ENCODE results near the gene TMEM165.

Gene TMEM165

DNA sequence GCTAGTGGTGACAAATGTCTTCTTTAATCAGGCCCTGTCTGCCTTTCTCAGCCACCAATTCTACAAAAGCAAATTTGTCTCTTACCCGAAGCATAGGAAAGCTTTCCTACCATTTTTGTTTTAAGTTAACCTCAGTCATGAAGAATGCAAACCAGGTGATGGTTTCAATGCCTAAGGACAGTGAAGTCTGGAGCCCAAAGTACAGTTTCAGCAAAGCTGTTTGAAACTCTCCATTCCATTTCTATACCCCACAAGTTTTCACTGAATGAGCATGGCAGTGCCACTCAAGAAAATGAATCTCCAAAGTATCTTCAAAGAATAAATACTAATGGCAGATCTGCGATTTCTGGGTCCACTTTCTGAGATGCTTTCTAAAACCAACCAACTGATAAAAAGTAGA is 25.8 kb upstream of the TMEM165 start:
- DNase-seq = no peak

DNA sequence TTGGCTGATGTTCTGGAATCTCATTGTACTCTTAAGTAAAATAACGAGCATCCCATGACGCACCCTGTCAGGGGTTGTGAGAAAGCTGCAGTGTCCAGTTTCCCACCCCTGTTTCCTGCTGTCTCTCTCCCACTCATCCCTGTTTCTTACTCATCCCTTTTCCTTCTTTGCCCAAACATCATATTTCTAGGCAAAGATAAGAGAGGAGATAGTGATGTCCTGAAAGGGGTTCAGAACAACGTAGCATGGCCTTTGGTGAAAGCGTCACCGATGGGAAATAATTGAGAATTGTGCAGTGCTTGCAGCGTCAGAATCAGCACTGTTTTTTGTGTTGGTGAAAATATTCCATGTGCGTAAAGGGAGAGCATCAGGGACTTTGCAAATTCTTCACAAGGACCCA is 23.5 kb upstream of the TMEM165 start:
- no peak for DNase-seq

DNA sequence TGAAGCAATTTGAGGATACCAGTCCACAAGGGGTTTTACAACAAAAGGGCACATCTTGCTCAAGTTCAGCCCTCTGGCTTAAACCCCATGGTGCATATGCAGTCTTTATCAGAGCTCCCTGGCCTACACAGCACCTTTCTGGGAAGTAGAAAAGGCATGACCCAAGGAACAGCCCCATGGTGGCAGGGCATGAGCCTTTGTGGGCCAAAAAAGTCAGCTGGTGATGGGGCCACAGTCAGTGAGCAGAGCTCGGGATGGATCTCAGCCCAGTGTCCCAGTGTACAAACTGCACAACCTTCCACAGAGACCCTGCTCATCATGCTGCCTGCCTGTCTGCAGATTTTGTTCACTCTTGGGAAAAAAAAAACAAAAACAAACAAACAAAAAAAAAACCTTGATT is 22.3 kb upstream of the TMEM165 start:
- no peak for DNase-seq

DNA sequence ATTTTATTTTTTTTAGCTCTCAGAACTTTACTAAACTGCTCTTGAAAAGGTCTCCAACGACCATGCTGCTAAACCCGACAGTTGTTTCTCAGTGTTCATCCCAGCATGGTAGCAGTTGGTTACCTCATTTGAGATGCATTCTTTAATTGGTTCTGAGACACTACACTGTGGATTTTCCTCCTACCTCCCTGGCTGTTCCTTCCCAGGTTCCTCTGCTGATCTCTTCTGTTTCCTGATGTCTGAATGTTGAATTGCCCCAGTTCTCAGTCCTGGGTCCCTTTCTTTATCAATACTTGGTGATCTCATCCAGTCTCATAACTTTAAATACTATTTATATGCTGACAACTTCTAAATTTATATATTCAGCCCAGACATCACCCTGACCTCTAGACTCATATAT is 19.1 kb upstream of the TMEM165 start:
- DNase-seq = no peak

DNA sequence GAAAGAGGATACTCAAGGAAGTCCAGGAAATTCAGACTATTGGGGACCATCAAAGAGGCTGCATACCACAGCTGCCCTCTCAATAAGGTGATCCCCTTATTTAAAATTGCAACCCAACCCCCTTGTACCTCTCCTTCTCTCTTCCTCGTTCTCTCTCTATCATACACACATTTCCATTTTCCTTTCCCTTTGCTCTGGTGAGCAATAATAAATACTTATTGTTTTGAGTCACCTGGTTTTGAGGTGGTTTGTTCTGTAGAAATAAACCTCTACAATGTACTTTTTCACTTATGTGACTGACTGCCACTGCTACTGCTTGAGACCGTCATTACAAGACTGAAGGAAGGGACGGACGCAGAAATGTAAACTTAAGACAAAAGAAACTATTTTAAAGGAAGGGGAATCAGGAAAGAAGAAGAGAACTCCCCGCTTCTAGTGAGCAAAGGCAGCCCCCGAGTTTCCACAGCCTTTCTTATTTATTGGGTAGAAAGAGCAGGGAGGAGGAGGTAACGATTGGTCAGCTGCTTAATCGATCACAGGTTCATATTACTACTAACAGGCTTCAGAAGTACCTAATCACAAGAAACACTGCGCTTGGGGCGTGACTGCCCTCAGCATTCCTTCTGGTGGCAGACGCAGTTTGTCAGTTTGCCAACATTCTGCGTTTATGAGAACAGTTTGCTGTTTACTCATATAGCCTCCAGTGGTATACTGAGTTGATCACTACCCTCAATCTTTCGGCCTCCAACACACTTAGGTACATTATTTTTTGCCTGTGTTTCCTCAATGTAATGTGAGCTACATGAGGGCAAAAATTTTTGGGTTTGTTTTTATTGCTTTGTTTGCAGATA is 16.9 kb upstream of the TMEM165 start:
- DNase-seq = no peak

DNA sequence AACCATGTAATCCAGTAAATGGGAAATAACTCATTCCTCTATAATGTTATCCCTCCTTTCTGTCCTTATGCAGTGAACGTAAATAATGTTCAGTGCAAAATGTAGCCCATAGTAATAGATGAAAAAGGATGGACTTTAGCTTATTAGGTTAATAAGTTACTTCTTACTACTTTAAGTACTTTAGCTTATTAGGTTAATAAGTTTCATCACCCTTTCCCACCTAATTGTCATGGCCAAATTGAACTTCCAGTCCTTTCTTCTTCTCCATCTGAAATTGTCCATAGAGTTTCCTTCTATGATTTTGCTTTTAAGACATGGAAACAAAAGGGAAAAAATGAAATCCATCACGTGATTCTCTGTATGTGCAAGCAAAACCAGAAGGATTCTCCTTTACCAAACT is 15.2 kb upstream of the TMEM165 start:
- no peak for DNase-seq

DNA sequence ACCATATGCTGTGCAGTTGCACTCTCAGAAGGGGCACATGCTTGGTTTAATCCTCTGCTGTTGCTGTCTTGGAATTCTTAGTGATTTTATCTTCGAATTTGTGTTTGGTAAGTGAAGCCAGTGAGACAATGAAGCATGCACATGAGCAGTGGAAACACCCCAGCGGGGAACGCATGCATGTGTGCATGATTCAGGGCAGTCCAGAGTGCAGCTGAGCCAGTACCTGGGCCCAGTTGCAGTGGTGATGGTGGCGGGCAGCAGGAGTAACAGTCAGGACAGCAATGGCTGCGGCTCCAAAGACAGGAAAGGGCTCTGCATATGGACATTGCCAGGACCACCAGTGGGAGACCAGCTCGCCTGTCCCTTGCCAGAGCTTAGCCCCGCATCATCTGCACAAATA is 14.3 kb upstream of the TMEM165 start:
- no peak for DNase-seq

DNA sequence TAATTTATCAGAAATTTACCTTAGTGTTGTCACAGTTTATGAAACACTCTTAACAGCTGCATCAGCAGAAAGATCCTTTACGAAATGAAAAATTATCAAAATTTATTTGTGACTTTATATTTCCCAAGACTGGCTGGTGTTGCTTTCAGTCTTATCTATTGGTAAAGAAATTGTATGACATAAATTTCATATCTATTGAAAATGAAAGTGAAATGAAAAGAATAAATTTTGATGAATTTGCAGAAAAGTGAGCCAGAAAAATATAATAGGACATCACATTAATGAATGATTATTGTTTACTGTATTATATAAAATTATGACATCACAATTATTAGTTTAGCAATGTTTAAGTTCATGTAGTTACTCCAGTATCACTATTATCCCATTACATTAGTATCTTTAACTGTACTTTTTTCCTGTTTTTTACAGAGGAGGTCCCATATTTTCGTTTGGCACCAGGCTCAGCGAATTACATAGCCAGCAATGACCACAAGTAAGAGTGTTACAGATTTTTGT is 13.2 kb upstream of the TMEM165 start:
- DNase-seq = no peak

DNA sequence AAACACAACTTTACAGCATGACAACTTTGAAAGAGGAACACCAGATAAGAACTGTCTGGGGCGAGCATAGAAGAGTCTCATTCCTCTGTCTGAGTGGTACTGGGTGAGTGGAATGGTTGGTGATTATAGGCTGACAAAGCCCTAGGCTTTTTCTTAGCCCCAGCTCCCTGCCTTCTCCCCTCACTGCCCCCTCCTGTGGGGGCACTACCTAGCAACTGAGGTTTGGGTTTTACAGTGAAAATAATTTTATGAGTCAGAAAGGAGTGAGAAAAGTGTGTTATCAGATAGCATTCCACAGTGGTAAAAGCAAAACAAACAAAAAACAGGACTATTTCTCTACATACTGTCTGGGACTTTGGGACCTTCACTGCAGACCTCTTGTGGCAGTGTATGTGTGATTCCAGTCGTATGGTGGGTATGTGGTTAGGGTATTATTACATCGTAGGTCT is 10.5 kb upstream of the TMEM165 start:
- DNase-seq = no peak

DNA sequence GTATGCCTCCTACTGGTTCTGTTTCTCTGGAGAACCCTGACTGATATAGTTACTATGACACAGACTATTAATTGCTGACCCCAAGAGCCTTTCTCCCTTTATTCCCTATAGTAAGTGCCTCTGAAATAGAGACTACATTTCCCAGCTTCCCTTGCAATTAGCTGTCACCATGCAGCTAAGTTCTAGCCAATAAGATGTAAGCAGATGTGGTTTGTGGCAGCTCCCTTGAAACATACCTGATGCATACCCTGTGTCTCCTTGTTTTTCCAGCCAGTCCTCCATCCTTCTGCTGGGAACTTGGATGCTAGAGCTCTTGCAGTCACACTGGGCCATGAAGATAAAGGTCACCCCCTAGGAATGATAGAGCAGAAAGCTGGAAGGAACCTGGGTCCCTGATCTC is 9.7 kb upstream of the TMEM165 start:
- DNase-seq = no peak

DNA sequence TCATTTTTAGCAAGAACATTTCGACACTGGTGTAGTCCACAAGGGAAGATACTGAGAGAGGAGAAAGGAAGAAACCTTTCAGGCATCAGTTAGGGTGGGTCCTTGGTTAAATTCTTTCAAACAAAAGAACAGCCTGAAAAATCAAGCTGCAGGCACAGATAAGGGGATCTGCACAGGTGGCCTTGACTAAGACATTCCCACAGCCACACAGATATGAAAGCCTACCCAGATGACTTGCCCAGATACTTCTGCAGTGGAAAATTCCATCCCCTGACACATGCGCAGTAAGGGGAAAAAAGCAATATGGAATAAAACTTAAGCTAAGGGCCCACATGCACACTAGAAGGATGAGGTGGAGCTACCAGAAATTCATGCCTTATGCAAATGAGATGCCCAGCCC is 8.9 kb upstream of the TMEM165 start:
- no peak for DNase-seq

DNA sequence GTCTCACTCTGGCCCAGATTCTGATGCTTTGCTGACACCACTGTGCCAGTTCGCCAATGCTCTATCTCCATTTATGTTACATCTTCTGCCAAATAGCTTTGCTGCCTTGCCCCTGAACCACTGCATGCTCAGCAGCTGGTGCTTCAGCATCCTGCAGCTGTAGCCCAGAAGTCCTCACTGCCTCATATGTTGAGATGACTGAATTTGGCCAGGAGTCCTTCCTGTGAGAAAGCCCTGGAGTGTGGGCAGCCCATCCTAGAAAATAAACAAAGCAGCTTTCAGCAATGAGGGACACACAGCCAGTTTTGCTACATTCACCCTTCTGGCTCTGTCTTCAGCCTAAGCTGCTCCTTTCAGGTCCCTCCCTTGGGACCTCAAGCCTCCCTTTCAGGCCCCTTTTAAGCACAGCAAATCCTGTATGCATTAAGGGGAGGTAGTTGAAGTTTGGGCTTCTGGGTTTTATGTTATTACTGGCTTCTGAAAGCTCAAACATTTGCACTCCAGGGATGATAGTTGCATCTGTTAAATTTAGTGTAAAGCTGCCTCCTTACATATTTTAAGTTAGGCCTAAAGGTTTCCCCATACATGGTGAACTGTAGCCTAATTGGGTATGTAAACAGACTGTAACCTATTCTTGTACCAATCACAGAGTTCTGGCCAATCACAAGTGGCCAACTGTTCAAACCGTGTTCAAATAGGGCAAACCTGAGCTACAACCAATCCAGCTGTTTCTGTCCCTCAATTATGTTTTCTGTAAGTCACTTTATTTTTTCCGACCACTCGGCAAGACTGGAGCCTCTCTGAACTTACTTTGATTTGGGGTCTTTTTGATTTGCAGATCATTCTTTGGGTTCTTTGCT is 2.1 kb upstream of the TMEM165 start:
- DNase-seq = no peak

DNA sequence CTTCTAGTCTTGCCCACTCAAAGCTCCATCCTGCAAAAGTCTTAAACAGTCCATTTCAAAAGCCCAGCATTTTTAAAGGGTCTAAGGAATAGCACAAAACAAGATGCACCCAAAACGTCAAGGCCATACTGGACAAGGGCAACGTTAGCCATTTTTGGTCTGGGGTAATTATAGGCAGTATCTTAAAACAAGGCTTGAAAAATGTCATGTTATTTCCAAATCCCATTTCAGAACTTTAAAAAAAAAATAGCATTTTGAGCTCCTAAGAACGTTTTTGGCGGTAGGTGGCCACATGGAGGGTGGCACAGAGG is 584 bp upstream of the TMEM165 start:
- DNase-seq = no peak

DNA sequence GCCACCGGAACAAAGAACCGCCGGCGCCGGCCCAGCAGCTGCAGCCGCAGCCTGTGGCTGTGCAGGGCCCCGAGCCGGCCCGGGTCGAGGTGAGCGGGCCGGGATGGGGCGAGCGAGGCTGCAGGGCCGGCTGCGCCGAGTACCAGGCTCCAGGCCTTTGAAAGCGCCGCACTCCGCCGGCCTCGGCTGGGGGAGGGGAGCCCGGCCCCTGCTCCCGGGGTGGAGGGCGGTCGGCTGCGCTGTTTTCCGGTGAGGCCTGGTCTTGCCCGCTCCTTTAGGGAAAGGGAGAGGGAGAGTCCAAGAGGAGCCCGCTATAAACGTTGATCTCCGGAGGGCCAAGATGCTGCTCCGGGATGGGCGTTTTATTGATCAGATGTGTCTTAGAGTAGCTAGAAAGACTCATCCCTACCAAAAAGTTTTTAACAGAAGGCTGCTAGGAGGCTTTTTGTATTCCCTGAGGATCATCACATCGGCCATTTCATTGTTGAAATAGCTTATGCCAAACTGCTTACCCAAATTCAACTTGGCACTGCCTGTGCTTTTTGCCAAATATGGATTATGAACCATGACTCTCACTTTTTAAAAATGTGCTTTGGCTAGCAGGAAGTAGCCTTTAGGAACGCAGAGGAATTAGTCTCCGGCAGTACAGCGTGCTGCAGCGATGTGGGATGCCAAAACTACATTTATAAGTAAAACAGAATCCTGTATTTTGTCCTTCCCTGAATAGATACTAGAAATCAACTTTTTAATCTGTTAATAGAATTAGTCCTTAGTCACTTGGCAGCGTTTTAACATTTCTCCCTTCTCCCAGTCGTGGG is 760 bp downstream of the TMEM165 start:
- peak; percentile 14 for DNase-seq

DNA sequence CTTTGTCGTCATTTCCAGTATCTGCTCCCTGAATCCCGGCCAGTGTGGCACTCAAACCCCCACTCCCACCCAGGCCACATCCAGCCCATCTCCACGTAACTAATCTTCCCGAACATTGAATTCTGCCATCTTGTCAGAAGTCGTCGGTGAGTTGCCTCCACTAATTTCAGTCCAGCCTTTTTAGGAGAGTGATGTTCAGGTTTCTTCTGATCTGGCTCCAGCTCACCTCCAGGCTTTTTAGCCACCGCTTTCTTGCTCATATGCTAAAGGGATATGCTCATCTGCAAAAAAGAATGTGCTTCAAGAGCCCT is 1.3 kb downstream of the TMEM165 start:
- no peak for DNase-seq

DNA sequence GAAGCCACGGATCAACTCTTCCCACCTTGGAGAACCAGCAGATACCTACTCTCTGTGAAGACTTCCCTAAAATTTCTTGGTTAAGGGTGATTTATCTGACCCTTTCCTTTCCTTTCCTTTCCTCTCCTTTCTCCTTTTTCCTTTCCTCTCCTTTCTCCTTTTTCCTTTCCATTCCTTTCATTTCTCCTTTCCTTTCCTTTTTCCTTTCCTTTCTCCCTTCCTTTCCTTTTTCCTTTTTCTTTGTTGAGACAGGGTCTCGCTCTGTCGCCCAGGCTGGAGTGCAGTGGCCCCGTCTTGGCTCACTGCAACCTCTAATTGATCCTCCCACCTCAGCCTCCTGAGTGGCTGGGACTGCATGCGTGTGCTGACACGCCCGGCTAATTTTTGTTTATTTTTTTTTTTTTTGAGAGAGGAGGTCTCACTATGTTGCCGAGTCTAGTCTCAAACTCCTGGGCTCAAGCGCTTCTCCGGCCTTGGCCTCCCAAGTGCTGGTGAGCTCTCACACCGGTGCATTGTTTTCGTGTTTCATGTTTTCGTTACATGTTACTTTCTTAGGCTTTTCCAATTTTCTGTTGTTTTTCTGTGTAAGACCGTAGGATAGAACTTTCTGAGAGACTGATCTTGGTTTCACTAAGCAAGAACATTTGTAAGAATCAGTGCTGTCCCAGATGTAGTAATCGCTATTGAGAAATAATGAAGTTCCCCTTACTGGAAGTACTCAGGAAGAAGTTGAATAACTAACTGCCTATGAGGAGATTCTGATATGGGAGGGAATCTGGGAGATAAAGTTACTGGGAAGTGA is 2.0 kb downstream of the TMEM165 start:
- peak; percentile 26 for DNase-seq

DNA sequence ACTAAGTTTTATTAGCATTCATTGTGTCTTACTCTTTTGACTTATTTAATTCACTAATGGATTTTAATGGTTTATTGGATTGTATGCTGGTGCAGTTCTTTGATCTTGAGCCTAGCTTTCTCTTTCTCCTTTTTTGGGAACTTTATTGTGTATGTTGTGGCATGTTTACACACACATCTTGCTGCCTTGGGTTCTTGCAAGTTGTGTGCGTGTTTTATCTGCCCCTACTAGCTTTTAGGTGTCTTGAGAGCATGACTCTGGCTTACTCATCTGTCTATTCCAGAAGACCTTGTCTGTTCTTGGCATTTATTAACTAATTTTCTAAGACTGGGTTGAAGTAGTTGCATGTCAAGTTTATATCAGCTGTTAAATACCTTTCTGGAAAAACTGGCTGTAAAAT is 2.7 kb downstream of the TMEM165 start:
- DNase-seq = no peak

DNA sequence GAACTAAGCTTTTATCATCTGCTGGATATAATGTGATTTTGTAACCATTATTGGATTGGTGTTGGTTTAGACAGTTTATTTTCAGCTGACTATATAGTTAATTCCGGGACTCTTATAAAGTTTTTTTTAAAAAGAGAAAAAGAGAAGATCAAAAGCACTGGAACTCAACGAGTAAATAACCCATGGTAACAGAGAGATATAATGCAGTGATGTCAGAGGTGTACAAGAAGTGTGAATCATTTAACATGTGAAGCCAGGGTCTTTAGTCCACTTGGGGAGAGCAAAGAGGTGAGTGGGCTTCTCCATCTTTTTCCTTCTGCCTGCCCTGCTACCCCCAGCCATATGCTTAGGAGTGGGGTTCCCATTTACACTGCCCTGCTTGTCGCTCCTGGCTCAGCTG is 3.2 kb downstream of the TMEM165 start:
- no peak for DNase-seq

DNA sequence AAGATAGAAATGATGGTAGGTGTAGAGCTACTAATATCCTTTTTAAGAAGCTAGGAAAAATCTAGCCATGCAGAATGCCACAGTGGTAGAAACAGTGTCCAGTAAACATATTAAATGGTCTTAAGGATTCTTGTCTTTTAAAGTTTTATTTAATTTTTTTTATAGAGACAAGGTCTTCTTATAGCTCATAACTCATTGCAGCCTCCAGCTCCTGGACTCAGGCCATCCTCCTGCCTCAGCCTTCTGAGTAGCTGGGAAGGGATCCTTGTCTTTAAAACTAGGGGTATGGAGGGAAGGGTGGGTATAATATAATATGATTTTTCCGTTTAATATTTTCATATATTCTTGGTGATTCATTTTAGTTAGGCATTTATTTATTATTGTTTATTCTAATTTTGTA is 3.8 kb downstream of the TMEM165 start:
- no peak for DNase-seq

DNA sequence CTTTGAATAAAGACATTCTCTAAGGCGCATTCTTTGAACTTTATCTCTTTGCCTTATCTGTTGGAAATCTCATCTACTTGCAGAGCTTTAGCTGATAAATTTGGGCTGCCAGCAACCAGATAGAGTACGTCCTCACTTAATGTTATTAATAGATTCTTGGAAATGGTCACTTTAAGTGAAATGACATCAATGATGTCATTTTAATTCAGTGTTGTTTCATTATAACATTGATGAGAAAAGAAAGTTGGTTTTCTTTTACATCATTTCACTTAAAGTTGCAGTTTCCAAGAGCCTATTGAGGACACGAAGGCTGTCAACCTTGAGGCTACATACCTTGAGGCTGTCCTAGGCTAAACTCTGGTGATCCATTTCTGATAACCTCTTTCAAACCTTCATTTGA is 9.3 kb downstream of the TMEM165 start:
- no peak for DNase-seq

DNA sequence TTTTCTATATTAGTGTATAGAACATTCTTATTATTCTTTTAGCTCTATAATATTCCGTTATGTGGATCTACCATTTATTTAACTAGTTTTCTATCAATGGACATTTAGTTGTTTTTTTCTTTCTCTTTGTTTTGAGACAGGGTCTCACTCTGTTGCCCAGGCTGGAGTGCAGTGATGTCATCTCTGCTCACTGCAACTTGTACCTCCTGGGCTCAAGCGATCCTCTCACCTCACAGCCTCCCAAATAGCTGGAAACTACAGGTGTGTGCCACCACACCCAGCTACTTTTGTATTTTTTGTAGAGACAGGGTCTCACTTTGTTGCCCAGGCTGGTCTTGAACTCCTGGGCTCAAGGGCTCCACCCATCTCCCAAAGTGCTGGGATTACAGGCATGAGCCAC is 10.8 kb downstream of the TMEM165 start:
- DNase-seq = no peak

DNA sequence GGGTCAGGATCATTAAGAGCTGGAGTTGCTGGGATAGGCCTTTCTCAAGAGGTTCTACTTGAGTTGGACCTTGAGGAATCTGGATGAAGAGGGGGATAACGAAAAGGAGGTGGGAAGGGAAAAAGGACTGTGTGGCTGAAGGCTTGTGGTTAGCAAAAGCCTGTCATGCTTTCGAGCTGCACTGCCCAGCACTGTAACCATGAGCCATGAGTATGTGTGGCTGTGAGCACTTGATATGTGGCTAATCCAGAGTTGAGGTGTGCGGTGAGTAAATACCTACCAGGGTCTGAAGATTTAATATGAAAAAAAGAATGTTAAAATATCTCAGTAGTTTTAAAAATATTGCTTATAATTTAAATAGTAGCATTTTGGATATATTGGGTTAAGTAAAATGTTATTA is 11.4 kb downstream of the TMEM165 start:
- DNase-seq = no peak

DNA sequence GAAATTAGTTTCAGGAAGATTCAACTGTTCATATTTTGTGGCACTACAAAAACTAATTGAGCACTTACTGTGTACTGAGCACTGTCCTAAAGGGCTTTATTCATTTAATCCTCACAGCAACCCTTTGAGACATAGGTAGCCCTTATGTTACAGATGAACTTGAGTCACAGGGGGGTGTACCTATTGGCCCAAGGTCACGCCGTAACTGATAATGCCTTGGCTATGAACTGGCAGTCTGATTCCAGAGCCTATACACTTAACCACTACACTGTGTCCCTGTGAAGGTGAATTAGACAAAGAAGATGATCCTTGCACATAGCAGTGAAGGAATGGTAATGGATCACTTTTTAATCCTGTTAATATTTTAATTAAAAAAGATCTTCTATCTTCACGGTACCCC is 12.0 kb downstream of the TMEM165 start:
- no peak for DNase-seq
